MG63 (cell line): ENCODE data around the gene OR10H4. TPM values are rescaled to one million over a fixed set of nuclear protein-coding genes. Genes with fewer than 3 reads are reported as not detected.
"Not testable (repeated sequence)": the region's sequence is repeated elsewhere in the genome, so short reads cannot be mapped to it uniquely, and the experiment has no call there.

Experiments used
- DNase-seq: peaks from one replicate; pipeline ENCODE4 v3.0.0-alpha.2; 2020
- H3K27me3 ChIP-seq: fragments of 250-450 bp; sonication (Bioruptor Pico); 2 replicates; pipeline ENCODE4 v1.5.1; 2020; ENCODE audit warnings: mild to moderate bottlenecking, moderate library complexity
- H3K36me3 ChIP-seq: fragments of 250-450 bp; sonication (Bioruptor Pico); 2 replicates; pipeline ENCODE4 v1.5.1; 2020; ENCODE audit warnings: mild to moderate bottlenecking, moderate library complexity
- H3K4me3 ChIP-seq: fragments of 250-450 bp; sonication (Bioruptor Pico); 2 replicates; pipeline ENCODE4 v1.5.1; 2020; ENCODE audit warnings: mild to moderate bottlenecking, moderate library complexity
- H3K9me3 ChIP-seq: fragments of 250-450 bp; sonication (Bioruptor Pico); 2 replicates; pipeline ENCODE4 v1.5.1; 2020; ENCODE audit warnings: mild to moderate bottlenecking, moderate library complexity
- total RNA-seq: library from RNA; depleted of rRNA; stranded (reverse); fragments of >200 nt; shearing (Covaris generic); gene quantifications from 2 replicates; pipeline ENCODE4 v1.2.3, GENCODE V29; 2014; ENCODE audit warnings: low replicate concordance; rRNA removed

The OR10H4 gene, protein sequence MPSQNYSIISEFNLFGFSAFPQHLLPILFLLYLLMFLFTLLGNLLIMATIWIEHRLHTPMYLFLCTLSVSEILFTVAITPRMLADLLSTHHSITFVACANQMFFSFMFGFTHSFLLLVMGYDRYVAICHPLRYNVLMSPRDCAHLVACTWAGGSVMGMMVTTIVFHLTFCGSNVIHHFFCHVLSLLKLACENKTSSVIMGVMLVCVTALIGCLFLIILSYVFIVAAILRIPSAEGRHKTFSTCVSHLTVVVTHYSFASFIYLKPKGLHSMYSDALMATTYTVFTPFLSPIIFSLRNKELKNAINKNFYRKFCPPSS
- not detected in 2 replicates for total RNA-seq

GRCh38 chr19:15948223-15949058 lies at the start of gene OR10H4:
OR10H4 (plus strand) TSS chr19:15949008; CDS start chr19:15949008, 0 bp downstream.
- H3K4me3 ChIP-seq: no peak within 1 kb of the TSS
- H3K9me3 ChIP-seq: peaks cover 7% of the 10 kb centered on the region
- DNase-seq: no peak
- peaks cover 32% of the 10 kb centered on the region for H3K27me3 ChIP-seq
- H3K36me3 ChIP-seq: no peaks in the 10 kb centered on the region

GRCh38 chr19:15899561-15899960 lies 49.2 kb upstream of the OR10H4 start:
- not testable (repeated sequence) for H3K36me3 ChIP-seq, H3K4me3 ChIP-seq, DNase-seq, H3K9me3 ChIP-seq
- H3K27me3 ChIP-seq: peaks cover 14% of the 10 kb centered on the region

GRCh38 chr19:15900032-15900431 lies 48.8 kb upstream of the OR10H4 start:
- not testable (repeated sequence) for H3K4me3 ChIP-seq, DNase-seq, H3K9me3 ChIP-seq, H3K36me3 ChIP-seq
- peaks cover 12% of the 10 kb centered on the region for H3K27me3 ChIP-seq

- no peaks in the 10 kb centered on the region for H3K36me3 ChIP-seq
- H3K9me3 ChIP-seq: peaks cover 6% of the 10 kb centered on the region
- no peak for DNase-seq
- H3K4me3 ChIP-seq: no peak overlapping the region
- H3K27me3 ChIP-seq: peaks cover 12% of the 10 kb centered on the region
These were observed 48.3 kb upstream of the OR10H4 start for GRCh38 chr19:15900504-15900903.

GRCh38 chr19:15902254-15902653 lies 46.6 kb upstream of the OR10H4 start:
- Histone ChIP-seq H3K27me3 (peaks cover 12% of the 10 kb centered on the region), H3K4me3 (no peak overlapping the region), H3K9me3 (peaks cover 6% of the 10 kb centered on the region), H3K36me3 (no peaks in the 10 kb centered on the region)
- no peak for DNase-seq

DNA sequence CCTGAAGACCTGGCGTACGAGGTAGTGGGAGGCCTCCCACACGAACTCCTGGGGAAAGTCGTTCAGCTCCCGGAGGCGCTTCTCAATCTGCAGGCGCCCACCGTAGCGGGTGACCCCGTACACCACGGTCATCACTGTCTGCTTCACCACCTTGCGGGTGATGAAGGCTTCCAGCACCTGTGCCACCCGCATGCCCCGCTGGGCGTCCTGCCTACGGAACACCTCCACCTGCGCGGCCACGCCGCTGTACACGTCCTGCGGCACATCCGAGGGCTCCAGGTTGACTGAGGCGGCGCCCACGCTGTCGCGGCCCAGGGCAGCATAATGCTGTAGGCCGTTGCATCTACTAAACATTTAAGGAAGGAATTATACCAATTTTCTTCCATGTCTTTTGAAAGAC lies 45.9 kb upstream of the OR10H4 start:
- H3K9me3 ChIP-seq, H3K36me3 ChIP-seq, H3K4me3 ChIP-seq, DNase-seq: not testable (repeated sequence)
- H3K27me3 ChIP-seq: peaks cover 14% of the 10 kb centered on the region

DNA sequence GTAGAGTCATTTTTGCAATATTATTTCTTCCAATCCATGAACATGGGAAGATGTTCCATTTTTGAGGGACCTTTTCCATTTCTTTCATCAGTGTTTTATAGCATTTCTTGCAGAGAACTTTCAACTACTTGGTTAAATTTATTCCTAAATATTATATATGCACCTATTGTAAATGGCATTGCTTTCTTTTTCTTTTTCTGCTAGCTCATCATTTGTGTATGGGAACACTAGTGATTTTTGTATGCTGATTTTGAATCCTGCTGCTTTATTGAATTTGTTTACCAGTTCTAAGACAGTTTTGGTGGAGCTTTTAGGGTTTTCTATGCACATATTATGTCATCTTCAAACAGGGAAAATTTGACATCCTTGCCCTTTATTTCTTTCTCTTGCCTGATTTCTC lies 43.8 kb upstream of the OR10H4 start:
- no peak for DNase-seq
- peaks cover 6% of the 10 kb centered on the region for H3K9me3 ChIP-seq
- H3K36me3 ChIP-seq: no peaks in the 10 kb centered on the region
- peaks cover 9% of the 10 kb centered on the region for H3K27me3 ChIP-seq
- no peak overlapping the region for H3K4me3 ChIP-seq

- Histone ChIP-seq H3K36me3 (no peaks in the 10 kb centered on the region), H3K9me3 (peaks cover 16% of the 10 kb centered on the region), H3K27me3 (peaks cover 16% of the 10 kb centered on the region), H3K4me3 (no peak overlapping the region)
- no peak for DNase-seq
These were observed 37.1 kb upstream of the OR10H4 start for GRCh38 chr19:15911599-15912235.

DNA sequence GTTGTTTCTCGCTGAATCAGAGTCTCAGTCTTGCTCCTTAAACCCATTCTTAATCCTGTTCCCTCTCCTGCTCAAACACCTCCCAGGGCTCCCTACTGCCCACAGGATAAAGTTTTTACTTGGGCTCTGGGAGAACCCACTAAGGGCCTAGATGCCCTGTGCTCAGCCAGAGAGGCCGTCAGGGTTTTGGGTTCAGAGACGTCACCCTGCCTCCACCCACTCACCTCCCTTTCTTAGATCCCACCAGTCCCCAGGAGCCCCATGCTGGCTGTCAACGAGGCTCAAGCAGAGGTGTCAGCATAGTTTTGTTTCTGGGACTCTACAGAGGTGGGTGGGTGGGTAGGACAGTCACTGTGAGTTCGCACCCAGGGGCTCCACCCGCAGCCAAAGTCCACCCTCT lies 35.4 kb upstream of the OR10H4 start:
- H3K36me3 ChIP-seq: no peaks in the 10 kb centered on the region

GRCh38 chr19:15913830-15914229 lies 35.0 kb upstream of the OR10H4 start:
- no peak overlapping the region for H3K4me3 ChIP-seq
- peaks cover 14% of the 10 kb centered on the region for H3K27me3 ChIP-seq
- no peaks in the 10 kb centered on the region for H3K36me3 ChIP-seq
- DNase-seq: no peak
- H3K9me3 ChIP-seq: peaks cover 16% of the 10 kb centered on the region

More for the DNA sequence above, 35.4 kb upstream of the OR10H4 start:
- Histone ChIP-seq H3K9me3 (peaks cover 16% of the 10 kb centered on the region), H3K27me3 (peaks cover 14% of the 10 kb centered on the region), H3K4me3 (no peak overlapping the region)
- DNase-seq: no peak

DNA sequence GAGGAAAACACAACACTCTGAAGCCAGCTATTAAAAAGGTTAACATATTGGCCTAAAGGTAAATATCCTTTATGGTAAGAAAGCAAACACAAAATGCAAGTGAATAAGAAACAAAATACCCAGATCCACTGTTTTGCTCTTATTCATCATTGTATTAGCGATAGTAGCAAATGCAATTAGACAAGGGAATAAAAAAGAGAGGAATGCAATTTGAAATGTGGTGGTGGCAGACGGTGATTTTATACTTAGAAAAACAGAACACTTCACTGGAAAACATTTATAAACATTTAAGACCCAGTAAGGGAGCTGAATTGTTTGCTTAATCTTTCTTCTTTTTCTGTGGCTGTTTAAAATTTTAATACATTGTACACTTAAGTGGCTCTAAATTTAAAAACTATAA lies 33.7 kb upstream of the OR10H4 start:
- no peak overlapping the region for H3K4me3 ChIP-seq
- peaks cover 17% of the 10 kb centered on the region for H3K27me3 ChIP-seq
- peaks cover 16% of the 10 kb centered on the region for H3K9me3 ChIP-seq
- no peaks in the 10 kb centered on the region for H3K36me3 ChIP-seq
- no peak for DNase-seq

GRCh38 chr19:15919243-15919642 lies 29.6 kb upstream of the OR10H4 start:
- no peak for DNase-seq
- Histone ChIP-seq H3K36me3 (no peaks in the 10 kb centered on the region), H3K4me3 (no peak overlapping the region), H3K9me3 (peaks cover 16% of the 10 kb centered on the region), H3K27me3 (peaks cover 20% of the 10 kb centered on the region)

GRCh38 chr19:15922021-15922420 lies 26.8 kb upstream of the OR10H4 start:
- no peaks in the 10 kb centered on the region for H3K36me3 ChIP-seq
- DNase-seq: no peak
- peaks cover 3% of the 10 kb centered on the region; the same call in 1 of the 2 replicates for H3K9me3 ChIP-seq
- H3K27me3 ChIP-seq: peaks cover 21% of the 10 kb centered on the region
- H3K4me3 ChIP-seq: no peak overlapping the region

GRCh38 chr19:15923702-15924101 lies 25.1 kb upstream of the OR10H4 start:
- H3K9me3 ChIP-seq: peaks cover 3% of the 10 kb centered on the region; the same call in 1 of the 2 replicates
- no peak overlapping the region for H3K4me3 ChIP-seq
- H3K36me3 ChIP-seq: no peaks in the 10 kb centered on the region
- DNase-seq: no peak
- peaks cover 28% of the 10 kb centered on the region for H3K27me3 ChIP-seq

DNA sequence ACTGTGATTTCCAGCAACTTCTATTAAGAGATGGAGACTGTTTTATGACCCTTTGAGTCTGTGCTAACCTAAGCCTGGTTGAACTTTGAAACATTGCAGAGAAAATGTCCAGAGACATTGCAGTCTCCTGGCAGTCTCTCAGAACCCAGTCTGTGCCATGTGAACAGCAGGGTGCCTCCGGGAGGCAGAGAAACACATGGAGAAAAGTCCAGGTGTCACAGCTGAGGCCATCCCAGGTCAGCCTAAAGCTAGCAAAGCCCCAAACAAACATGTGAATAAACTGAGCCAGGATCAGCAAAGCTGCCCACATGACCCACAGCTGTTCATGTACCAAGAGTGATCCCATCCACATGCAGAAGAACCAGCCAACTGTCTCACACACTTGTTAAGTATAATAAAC lies 22.3 kb upstream of the OR10H4 start:
- peaks cover 3% of the 10 kb centered on the region; the same call in 1 of the 2 replicates for H3K9me3 ChIP-seq
- H3K27me3 ChIP-seq: peaks cover 25% of the 10 kb centered on the region
- DNase-seq: no peak
- no peak overlapping the region for H3K4me3 ChIP-seq
- H3K36me3 ChIP-seq: no peaks in the 10 kb centered on the region

GRCh38 chr19:15928321-15928720 lies 20.5 kb upstream of the OR10H4 start:
- H3K4me3 ChIP-seq: no peak overlapping the region
- peaks cover 16% of the 10 kb centered on the region for H3K27me3 ChIP-seq
- no peaks in the 10 kb centered on the region for H3K36me3 ChIP-seq
- DNase-seq: no peak
- peaks cover 3% of the 10 kb centered on the region; the same call in 1 of the 2 replicates for H3K9me3 ChIP-seq

DNA sequence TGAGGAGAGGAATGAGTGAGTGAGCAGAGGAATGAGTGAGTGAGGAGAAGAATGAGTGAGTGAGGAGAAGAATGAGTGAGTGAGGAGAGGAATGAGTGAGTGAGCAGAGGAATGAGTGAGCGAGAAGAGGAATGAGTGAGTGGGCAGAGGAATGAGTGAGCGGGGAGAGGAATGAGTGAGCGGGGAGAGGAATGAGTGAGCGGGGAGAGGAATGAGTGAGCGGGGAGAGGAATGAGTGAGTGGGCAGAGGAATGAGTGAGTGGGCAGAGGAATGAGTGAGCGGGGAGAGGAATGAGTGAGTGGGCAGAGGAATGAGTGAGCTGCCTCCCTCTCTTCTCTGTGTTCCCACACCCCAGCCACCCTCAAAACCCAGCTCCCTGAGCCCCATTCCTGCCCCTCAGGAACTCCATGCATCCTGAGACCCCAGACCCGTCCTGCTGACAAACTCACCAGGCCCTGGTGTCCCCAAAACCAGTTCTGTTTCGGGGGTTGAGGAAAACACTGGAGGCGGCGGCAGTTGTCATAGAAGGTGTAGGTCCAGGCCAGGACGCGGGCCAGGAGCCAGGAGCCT lies 15.0 kb upstream of the OR10H4 start:
- H3K36me3 ChIP-seq, H3K27me3 ChIP-seq, H3K9me3 ChIP-seq, DNase-seq, H3K4me3 ChIP-seq: not testable (repeated sequence)
